Astrocyte of the hippocampus (primary cell): ENCODE data around the gene CHRNB4.
"Not testable (repeated sequence)": the region's sequence is repeated elsewhere in the genome, so short reads cannot be mapped to it uniquely, and the experiment has no call there.

Experiments used
- DNase-seq: peaks from one replicate; pipeline ENCODE4 v3.0.0; 2011; ENCODE audit warnings: low read depth, low spot score

CHRNB4 gene

GRCh38 chr15:78616506-78616905 lies 24.5 kb downstream of the CHRNB4 start:
- no peak for DNase-seq

GRCh38 chr15:78615151-78615589 lies 25.8 kb downstream of the CHRNB4 start:
- no peak for DNase-seq

GRCh38 chr15:78614021-78614420 lies 27.0 kb downstream of the CHRNB4 start:
- DNase-seq: no peak

GRCh38 chr15:78609551-78609950 lies 31.5 kb downstream of the CHRNB4 start:
- not testable (repeated sequence) for DNase-seq

- no peak for DNase-seq
These were observed 35.3 kb downstream of the CHRNB4 start for GRCh38 chr15:78605680-78606079.

GRCh38 chr15:78605201-78605600 lies 35.8 kb downstream of the CHRNB4 start:
- no peak for DNase-seq

- DNase-seq: no peak
These were observed 36.6 kb downstream of the CHRNB4 start for GRCh38 chr15:78604420-78604819.

- DNase-seq: no peak
These were observed 37.5 kb downstream of the CHRNB4 start for GRCh38 chr15:78603467-78603866.

GRCh38 chr15:78599189-78599588 lies 41.8 kb downstream of the CHRNB4 start:
- no peak for DNase-seq

GRCh38 chr15:78598348-78598747 lies 42.7 kb downstream of the CHRNB4 start:
- no peak for DNase-seq

GRCh38 chr15:78597583-78597982 lies 43.4 kb downstream of the CHRNB4 start:
- no peak for DNase-seq

- no peak for DNase-seq
These were observed 66.1 kb downstream of the CHRNB4 start for GRCh38 chr15:78574944-78575343.
